ENCODE results near the gene CLDN17.

CLDN17 gene

DNA sequence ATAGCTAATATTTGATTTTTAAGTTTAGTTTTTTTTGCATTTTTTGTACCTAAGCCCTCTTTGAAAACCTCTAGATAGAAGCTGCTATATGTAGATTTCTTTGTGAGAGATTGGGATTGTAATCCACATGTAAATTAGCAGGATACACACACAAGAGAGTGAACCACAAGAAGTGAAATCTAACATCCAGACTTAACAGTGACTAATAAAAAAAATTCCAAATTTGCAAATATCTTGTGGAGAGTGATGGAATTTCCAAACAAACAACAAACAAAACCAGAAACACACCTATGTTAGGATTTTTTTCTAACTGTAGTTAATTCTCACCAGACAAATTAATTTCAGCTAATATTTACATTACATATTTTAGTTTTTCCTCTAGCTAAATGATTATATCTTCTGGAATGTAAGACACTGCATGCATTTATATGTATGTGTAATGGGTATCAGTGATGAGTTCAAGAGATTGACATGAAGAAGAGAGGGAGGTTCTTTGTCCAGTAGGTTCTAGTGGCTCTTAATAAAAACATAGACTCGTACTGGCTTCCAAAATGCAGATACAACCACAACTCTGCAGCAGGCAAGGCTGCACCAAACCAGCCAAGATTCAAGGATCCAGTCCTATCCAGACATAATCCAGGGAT, 12.8 kb downstream of the CLDN17 start:
- no peaks in the 10 kb centered on the region for H3K36me3 Mint-ChIP-seq
- no peak overlapping the region for H3K4me3 Mint-ChIP-seq
- H3K9me3 Mint-ChIP-seq = peaks cover 18% of the 10 kb centered on the region
- H3K27ac Mint-ChIP-seq = no peak overlapping the region
- no peaks in the 10 kb centered on the region for H3K4me1 Mint-ChIP-seq
- no peak for ATAC-seq
- no peak for DNase-seq (ENCODE audit: low spot score in 2 of 2)

DNA sequence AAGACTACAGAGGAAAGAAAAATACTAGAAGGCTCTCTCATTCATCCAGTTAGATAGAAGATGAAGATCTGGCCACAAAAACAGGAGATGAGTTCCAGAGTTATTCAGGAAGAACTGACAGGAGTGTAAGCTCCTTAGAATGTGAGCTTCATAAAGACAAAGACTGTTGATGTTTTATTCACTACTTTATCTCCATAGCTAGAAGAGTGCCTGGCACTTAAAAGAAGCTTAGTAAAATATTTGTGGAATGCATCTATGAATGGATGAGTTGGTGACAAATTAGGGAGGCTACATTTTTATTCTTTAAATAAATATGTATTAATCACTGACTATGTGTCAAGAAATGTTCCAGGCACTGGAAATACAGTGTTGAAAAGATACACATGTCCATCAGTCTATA, 13.8 kb downstream of the CLDN17 start:
- ATAC-seq = no peak
- no peak overlapping the region for H3K4me3 Mint-ChIP-seq
- no peaks in the 10 kb centered on the region for H3K36me3 Mint-ChIP-seq
- no peak overlapping the region for H3K27ac Mint-ChIP-seq
- no peaks in the 10 kb centered on the region for H3K4me1 Mint-ChIP-seq
- no peak for DNase-seq (ENCODE audit: low spot score in 2 of 2)
- H3K9me3 Mint-ChIP-seq = peaks cover 17% of the 10 kb centered on the region

DNA sequence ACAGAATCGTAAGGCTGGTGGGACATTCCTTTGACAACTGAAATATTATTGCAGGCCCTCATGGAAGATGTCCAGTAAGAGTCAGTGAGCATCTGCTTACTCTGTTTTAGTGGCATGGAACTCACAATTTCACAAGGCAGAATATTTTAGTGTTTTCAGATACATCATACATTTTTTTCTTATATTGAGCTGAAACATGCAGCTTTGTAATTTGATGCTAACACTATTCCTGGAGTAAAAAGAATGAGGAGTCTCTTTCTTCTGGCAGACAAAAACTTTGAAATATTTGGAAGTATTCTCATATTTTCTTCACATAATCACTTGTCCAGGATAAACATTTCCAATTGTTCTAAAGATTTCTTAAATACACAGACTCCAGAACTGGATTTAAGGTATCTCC, 17.7 kb downstream of the CLDN17 start:
- Mint-ChIP-seq H3K4me3 (no peak overlapping the region), H3K36me3 (no peaks in the 10 kb centered on the region)
- no peak for ATAC-seq

DNA sequence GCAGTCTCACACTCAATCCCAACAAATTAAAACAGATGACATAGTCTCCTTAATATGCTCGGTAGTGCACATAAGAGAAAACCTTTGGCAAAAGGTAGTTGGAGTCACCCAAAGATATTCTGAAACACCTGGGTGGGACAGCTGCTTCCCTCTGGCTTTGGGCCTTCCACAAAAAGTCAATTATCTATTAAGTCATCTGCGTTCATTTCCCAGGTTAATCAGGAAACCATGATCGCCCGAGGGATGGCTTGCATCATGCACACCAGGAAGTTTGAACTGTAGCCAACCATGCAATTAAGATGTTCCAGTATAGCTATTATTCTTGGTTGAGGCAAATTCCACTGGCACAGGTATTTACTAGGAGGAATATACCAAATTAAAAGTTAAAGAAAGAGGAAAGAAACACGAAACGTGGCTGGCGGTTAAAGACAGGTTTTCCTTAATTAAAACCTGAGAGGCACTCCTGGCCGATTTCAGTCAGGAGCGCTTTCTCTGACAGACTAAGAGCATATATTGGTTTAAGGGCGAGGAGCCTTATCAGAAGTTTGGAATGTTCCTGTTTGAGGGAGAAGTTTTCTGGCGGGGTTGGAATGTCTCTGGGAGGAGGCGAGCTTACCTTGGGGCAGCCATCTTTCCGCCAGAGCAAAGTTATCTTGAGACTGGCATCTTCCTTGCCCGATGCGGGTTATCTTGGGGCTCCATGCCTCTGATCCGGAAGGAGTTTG, 19.9 kb downstream of the CLDN17 start:
- Mint-ChIP-seq H3K4me1 (no peaks in the 10 kb centered on the region), H3K9me3 (peaks cover 6% of the 10 kb centered on the region), H3K27ac (no peak overlapping the region), H3K4me3 (no peak overlapping the region), H3K36me3 (no peaks in the 10 kb centered on the region)
- no peak for DNase-seq (ENCODE audit: low spot score in 2 of 2)
- ATAC-seq = no peak

More for the DNA sequence above, 17.7 kb downstream of the CLDN17 start:
- peaks cover 8% of the 10 kb centered on the region for H3K9me3 Mint-ChIP-seq
- H3K27ac Mint-ChIP-seq = no peak overlapping the region
- no peaks in the 10 kb centered on the region for H3K4me1 Mint-ChIP-seq
- DNase-seq (ENCODE audit: low spot score in 2 of 2) = no peak

DNA sequence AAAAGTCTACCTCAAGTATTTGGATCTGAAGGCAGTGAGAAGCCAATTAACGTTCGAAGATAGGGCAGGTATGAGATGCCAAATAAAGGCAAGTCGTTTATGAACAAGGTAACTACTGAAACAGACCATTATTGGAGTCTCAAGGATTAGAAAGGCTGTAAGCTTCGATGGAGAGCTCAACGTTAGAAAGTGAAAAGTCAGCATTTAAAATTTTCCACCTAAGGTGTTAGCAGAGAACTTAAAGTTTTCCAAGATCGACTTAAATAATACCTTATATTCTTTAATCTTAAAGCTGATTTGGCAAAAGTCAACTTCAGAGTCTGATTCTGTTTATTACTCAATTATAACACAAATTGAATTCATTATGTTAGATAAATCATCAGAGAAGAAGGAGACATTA, 28.1 kb downstream of the CLDN17 start:
- no peak overlapping the region for H3K4me3 Mint-ChIP-seq
- ATAC-seq (no peak), DNase-seq (ENCODE audit: low spot score in 2 of 2) (no peak)
- peaks cover 13% of the 10 kb centered on the region for H3K9me3 Mint-ChIP-seq
- H3K27ac Mint-ChIP-seq = no peak overlapping the region
- H3K36me3 Mint-ChIP-seq = no peaks in the 10 kb centered on the region
- no peaks in the 10 kb centered on the region for H3K4me1 Mint-ChIP-seq

DNA sequence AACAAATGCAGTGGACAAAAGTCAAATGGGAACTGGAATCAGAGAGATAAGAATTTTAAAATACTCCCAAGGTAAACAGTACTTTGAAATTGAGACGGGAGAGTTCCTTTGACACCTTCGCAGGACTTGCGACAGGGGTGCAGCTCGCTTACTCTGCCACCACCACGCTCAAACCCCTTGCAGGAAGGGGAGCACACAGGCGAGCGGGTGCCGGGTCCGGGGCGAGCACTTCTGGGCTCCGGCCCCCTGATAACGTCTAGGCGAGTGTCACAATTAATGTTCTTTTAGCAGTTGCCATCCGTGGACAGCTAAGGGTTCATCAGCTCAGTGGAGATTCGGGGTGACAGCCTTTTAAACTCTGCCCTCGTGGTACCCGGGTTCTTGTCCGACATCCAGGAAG, 37.4 kb downstream of the CLDN17 start:
- Mint-ChIP-seq H3K9me3 (peaks cover 13% of the 10 kb centered on the region), H3K36me3 (no peaks in the 10 kb centered on the region), H3K4me1 (no peaks in the 10 kb centered on the region), H3K4me3 (no peak overlapping the region), H3K27ac (no peak overlapping the region)
- no peak for ATAC-seq
- DNase-seq (ENCODE audit: low spot score in 2 of 2) = no peak

DNA sequence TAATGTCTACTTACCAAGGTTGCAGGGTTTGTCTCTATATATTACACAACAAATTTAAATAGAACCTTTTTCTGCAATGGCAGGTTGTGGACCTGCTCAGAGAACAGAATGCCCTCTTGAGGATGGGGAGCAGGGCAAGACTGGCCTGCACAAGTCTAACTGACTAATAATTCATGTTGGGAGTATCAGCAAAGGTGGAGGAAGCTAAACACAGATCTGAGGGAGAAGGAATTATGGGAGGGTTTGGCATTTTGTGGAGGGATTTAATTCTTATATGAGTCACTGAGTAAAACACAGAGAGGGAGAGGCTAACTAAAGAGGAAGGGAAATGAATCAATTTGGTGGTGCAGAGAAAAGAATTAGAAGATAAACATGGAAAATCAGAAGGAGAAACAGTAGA, 40.0 kb downstream of the CLDN17 start:
- ATAC-seq = no peak
- DNase-seq (ENCODE audit: low spot score in 2 of 2) = no peak
- Mint-ChIP-seq H3K27ac (no peak overlapping the region), H3K4me3 (no peak overlapping the region), H3K9me3 (peaks cover 10% of the 10 kb centered on the region), H3K4me1 (no peaks in the 10 kb centered on the region), H3K36me3 (no peaks in the 10 kb centered on the region)

DNA sequence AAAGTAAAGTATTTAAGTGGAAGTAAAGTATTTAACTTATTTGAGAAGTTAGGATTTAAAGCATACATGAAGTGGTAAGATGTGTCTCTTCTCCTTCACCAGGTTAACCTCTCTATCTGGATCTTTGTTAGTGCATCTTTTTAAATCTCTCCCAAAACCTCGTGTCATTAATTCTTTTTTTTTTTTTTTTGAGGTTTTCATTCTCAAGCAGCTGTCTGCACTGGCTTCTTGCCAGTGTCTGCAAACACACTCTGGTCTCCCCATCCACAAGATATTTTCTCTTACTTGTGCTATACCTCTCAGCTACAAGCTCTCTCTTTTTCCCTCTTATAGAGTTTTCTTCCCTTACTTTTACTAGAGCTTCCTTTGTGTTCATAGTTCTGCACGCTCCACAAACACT, 49.0 kb downstream of the CLDN17 start:
- ATAC-seq (no peak), DNase-seq (ENCODE audit: low spot score in 2 of 2) (no peak)
- Mint-ChIP-seq H3K27ac (no peak overlapping the region), H3K9me3 (peaks cover 4% of the 10 kb centered on the region), H3K4me1 (no peaks in the 10 kb centered on the region), H3K4me3 (no peak overlapping the region), H3K36me3 (no peaks in the 10 kb centered on the region)

DNA sequence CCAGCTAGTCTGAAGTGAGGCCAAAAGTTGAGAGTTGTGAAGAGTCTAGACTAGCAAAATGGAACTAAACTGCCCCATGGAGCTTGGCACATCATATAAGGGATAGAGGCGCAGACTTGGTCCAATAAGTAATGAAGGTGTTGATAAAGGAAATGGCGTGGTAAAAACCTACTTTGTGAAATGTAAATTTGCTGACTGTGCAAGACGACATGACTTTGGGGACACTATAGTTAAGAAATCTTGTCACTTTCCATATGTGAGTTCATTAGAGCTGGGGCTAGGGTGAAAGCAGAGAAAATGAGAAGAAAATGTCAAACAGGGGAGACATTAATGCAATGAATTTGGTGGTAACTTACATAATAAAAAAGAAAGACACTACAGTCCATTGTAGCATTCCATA, 50.1 kb downstream of the CLDN17 start:
- ATAC-seq = no peak
- no peak overlapping the region for H3K27ac Mint-ChIP-seq
- peaks cover 6% of the 10 kb centered on the region for H3K9me3 Mint-ChIP-seq
- no peaks in the 10 kb centered on the region for H3K36me3 Mint-ChIP-seq
- H3K4me1 Mint-ChIP-seq = no peaks in the 10 kb centered on the region
- no peak for DNase-seq (ENCODE audit: low spot score in 2 of 2)
- H3K4me3 Mint-ChIP-seq = no peak overlapping the region
